GM20000 (cell line): ENCODE measurements around the gene GPC6.

Source experiments
- DNase-seq: peaks from one replicate; pipeline ENCODE4 v3.0.0; 2012; ENCODE audit warnings: low spot score
- TF ChIP-seq, protein P1 (sequence below): IDR thresholded peaks from 2 replicates; pipeline ENCODE4 v1.5.1; 2012; ENCODE audit warnings: mild to moderate bottlenecking, control low read depth; ENCODE audit errors: extremely low read depth, missing control alignments

The GPC6 gene

DNA sequence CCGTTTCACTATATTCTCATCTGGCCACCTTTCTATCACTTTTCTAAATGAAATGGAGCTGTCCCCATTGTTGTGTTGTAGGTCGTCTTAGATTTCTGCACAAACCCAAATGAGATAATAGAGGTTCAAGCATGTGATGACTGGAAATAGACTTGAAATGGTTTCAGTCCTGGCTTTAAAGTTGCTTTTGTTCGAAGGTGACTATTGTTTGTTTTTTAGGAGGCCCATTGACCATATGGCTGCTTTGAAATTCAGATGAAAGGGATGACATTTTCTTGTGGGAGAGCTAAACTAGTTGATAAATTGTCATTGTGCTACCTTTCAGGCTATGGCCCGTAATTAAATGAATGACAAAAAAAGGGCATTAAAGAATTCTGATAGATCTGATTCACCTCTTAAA lies 583.7 kb downstream of the GPC6 start:
- TF ChIP-seq, protein P1, sequence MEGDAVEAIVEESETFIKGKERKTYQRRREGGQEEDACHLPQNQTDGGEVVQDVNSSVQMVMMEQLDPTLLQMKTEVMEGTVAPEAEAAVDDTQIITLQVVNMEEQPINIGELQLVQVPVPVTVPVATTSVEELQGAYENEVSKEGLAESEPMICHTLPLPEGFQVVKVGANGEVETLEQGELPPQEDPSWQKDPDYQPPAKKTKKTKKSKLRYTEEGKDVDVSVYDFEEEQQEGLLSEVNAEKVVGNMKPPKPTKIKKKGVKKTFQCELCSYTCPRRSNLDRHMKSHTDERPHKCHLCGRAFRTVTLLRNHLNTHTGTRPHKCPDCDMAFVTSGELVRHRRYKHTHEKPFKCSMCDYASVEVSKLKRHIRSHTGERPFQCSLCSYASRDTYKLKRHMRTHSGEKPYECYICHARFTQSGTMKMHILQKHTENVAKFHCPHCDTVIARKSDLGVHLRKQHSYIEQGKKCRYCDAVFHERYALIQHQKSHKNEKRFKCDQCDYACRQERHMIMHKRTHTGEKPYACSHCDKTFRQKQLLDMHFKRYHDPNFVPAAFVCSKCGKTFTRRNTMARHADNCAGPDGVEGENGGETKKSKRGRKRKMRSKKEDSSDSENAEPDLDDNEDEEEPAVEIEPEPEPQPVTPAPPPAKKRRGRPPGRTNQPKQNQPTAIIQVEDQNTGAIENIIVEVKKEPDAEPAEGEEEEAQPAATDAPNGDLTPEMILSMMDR = no peak
- no peak for DNase-seq

DNA sequence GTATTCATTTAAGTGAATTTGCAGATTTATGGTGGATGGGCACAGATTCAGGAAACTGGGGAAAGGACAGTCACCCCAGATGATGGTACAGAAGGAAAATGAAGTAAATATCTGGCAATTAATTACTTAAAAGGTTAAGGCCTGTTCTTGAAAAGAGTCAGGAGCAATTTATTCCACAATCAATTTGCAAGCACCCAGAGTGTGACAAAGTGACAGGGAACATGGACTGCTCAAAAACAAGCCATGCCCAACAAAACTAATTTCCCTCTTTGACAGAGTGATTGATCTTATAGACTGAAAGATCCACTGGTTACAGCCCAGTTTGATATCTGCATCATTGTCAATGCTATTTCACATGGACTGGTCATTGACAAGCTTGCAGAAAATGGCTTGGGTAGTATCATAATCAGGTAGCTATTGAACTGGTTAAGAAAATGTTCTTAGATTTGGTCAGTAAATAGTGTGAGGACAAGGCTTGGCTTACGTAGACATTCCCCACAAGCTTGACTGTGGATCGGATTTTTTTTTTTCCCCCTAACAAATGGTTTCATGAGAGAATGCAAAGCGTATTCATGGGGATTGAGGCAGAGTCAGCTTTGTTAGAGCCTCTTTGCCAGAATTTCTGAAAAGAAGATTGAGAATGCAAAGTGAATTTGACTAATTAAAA lies 584.6 kb downstream of the GPC6 start:
- DNase-seq = no peak
- TF ChIP-seq, protein P1 = no peak

DNA sequence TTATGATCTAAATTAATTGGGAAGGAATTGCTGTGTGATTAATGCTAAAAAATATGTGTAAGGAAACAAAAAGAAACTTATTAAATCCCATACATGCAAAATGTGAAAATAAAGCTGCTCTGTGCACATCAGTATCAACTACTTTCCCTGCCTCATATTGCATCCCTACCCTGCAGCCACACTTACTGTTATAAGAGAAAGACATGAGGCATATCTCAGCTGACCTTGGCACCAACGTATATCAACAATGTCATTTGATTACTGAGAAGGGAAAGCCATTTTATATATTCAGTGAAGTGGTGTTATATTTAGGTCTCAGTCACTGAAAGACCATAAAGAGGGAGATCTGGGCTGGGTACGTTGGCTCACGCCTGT lies 585.1 kb downstream of the GPC6 start:
- TF ChIP-seq, protein P1 = no peak
- DNase-seq = no peak

DNA sequence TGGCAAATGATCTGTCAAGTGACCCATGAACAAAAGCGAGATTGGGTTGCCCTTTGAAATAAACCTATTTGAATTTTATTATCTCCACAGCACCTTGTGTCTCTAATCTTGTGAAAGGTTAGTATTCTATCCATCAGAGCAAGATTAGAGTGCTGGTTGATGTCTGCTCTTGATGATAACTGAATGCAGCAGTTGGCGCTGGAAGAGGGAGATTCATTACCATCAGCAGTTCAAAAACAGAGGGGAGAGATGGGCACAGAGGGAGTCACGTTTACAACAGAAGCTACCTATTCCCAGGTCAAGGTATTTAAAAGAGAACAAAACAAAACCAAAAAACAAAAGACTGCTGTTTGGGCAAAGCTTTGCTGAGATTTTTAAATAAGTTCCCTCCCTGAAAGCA lies 588.1 kb downstream of the GPC6 start:
- no peak for DNase-seq
- TF ChIP-seq, protein P1 = no peak

DNA sequence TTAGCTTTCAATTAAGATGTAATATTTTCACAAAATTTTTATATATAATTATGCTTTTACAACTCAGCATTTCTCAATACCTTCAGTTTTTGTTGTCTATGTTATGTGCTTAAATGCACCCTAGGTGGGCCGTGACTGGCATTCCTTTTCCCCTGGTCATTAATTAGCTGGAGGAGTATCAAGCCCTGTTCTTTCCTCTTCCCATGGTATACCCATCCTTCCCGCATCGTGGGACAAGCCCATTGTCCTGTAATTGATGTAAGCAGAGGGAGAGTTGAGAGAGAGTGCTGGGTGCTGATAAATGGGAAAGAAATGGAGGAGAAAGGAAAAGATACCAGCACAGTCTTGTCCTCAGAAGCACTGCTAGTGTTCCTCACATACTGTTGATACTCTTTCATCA lies 591.7 kb downstream of the GPC6 start:
- no peak for DNase-seq
- TF ChIP-seq, protein P1 = no peak

DNA sequence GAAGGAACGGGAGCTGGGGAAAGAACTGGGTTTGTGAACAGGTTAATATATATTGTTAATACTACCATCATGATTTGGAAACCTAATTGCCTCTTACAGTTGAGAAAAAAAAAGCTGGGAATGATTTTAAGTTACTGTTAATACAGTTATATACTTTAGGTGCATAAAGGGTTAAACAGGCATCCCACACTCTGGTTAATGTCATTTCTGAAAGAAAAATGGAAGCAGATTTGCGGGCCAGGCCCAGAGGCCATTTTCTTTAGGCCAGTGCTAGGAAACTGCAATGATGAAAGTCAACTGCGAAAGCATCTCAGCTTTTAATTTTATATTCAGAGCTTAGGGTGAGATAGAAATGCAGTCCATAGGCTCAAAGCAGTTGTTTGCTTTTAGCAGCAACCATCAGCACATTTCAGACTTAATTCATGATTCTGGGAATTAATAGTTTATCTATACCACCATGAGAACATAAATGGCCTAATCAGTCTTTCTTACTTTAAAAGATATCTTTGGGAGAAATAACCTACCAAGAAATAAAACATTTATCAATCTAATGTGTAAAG lies 592.8 kb downstream of the GPC6 start:
- DNase-seq = no peak
- TF ChIP-seq, protein P1 = no peak

DNA sequence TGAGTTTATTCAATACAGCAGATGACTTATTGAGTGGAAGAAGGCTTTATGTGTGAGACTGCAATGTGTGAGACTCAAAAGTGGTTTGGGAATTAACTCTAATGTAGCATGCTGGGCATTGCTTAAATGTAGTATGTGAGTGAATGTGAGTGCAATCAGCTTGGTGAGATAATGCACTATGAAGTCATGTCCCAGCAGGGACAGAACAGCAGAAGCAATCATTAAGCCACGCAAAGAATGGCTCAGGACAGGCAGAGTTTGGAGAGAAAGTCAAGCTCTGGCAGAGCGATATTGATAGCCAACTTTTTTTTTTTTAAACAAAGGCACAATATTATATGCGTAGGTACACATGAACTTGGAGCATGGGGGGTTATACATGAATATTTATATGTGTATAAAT lies 597.7 kb downstream of the GPC6 start:
- TF ChIP-seq, protein P1 = no peak
- no peak for DNase-seq
